CD4-positive, alpha-beta memory T cell (primary cell): ENCODE data around the gene FOXP1. TPM values are rescaled to one million over a fixed set of nuclear protein-coding genes. Genes with fewer than 3 reads are reported as not detected.
A peak's percentile ranks its signal among the peaks of the same experiment; 100 is the strongest.
"Not testable (repeated sequence)": the region's sequence is repeated elsewhere in the genome, so short reads cannot be mapped to it uniquely, and the experiment has no call there.

Source experiments
- CTCF ChIA-PET: fragments of 350-600 bp; sonication (Branson Sonifier 250); formaldehyde crosslinking; loops from one replicate; lab custom pipeline; 2021; ENCODE audit warnings: inconsistent platforms; ENCODE audit not compliant: partially characterized antibody; lab: Charles Lee
- POLR2A ChIA-PET: fragments of 350-600 bp; sonication (Branson Sonifier 250); formaldehyde crosslinking; loops from one replicate; lab custom pipeline; 2021; ENCODE audit not compliant: partially characterized antibody; lab: Charles Lee
- DNase-seq, 5 donors: peaks; one replicate each; pipeline versions ENCODE4 v3.0.0 to v3.0.0-alpha.2; 2020 to 2022; ENCODE audit warnings: mixed read lengths in 1 of 5
- H3K27ac ChIP-seq: one replicate; pipeline ENCODE4 v1.7.0; 2013; ENCODE audit warnings: low read depth, low read length
- H3K27me3 ChIP-seq: 2 replicates; pipeline ENCODE4 v1.7.0; 2013; ENCODE audit warnings: mild to moderate bottlenecking, low read length, moderate library complexity; ENCODE audit not compliant: insufficient read depth
- H3K36me3 ChIP-seq: 2 replicates; pipeline ENCODE4 v1.7.0; 2013; ENCODE audit warnings: mild to moderate bottlenecking, low read length, moderate library complexity; ENCODE audit not compliant: insufficient read depth
- H3K4me1 ChIP-seq: 2 replicates; pipeline ENCODE4 v1.7.0; 2013; ENCODE audit warnings: mild to moderate bottlenecking, low read length, moderate library complexity; ENCODE audit not compliant: insufficient read depth
- H3K4me3 ChIP-seq, 2 donors: one replicate each; pipeline ENCODE4 v1.7.0; 2013; ENCODE audit warnings: low read length in 2 of 2, mild to moderate bottlenecking in 1 of 2
- H3K9me3 ChIP-seq, 2 donors: one replicate each; pipeline ENCODE4 v1.7.0; 2013; ENCODE audit warnings: low read length in 2 of 2, control low read depth in 1 of 2; ENCODE audit not compliant: control insufficient read depth in 1 of 2
- H3K27ac Mint-ChIP-seq, 7 donors: one replicate each; pipeline ENCODE4 v1.8.0; 2020 to 2021; ENCODE audit warnings: mixed read lengths in 7 of 7, mild to moderate bottlenecking in 6 of 7, inconsistent platforms in 3 of 7, moderate library complexity in 3 of 7
- H3K27me3 Mint-ChIP-seq, 2 donors: one replicate each; pipeline ENCODE4 v1.8.0; 2020 to 2021; ENCODE audit warnings: mixed read lengths in 2 of 2
- H3K36me3 Mint-ChIP-seq, 2 donors: one replicate each; pipeline ENCODE4 v1.8.0; 2020 to 2021; ENCODE audit warnings: mixed read lengths in 2 of 2, inconsistent platforms in 1 of 2, mild to moderate bottlenecking in 1 of 2
- H3K4me1 Mint-ChIP-seq, 4 donors: one replicate each; pipeline ENCODE4 v1.8.0; 2020 to 2021; ENCODE audit warnings: mixed read lengths in 4 of 4, mild to moderate bottlenecking in 1 of 4
- H3K4me3 Mint-ChIP-seq, 8 donors: one replicate each; pipeline ENCODE4 v1.8.0; 2020 to 2021; ENCODE audit warnings: mixed read lengths in 8 of 8, mild to moderate bottlenecking in 7 of 8, moderate library complexity in 6 of 8, inconsistent platforms in 3 of 8
- H3K9me3 Mint-ChIP-seq, 8 donors: one replicate each; pipeline ENCODE4 v1.8.0; 2020 to 2021; ENCODE audit warnings: mixed read lengths in 8 of 8, mild to moderate bottlenecking in 5 of 8, inconsistent platforms in 3 of 8, moderate library complexity in 1 of 8
- intact Hi-C: fragments of 100-400 bp; cut with micrococcal nuclease; formaldehyde crosslinking; loops from one replicate; pipeline ENCODE4 v1.15.1; 2023
- polyA plus RNA-seq, 2 donors: library from polyadenylated mRNA; unstranded; fragments of 300-500 nt; fragmentation: Illumina TruSeq; gene quantifications; one replicate each; pipeline ENCODE4 v1.2.3, GENCODE V29; 2021
- total RNA-seq, 2 experiments: library from RNA; stranded (reverse); gene quantifications; one replicate each; pipeline ENCODE4 v1.2.3, GENCODE V29; 2021

Gene FOXP1
- total and polyA plus RNA-seq, 4 experiments from 2014 or later, result 189 to 348 (median 279) TPM

GRCh38 chr3:71014616-71015015 lies 568.9 kb downstream of the FOXP1 start:
- H3K4me3 ChIP-seq, H3K36me3 ChIP-seq, H3K27me3 Mint-ChIP-seq, H3K27me3 ChIP-seq, CTCF ChIA-PET, POLR2A ChIA-PET, H3K9me3 Mint-ChIP-seq, intact Hi-C loops, H3K4me3 Mint-ChIP-seq, H3K9me3 ChIP-seq, DNase-seq, H3K27ac ChIP-seq: not testable (repeated sequence)
- Mint-ChIP-seq H3K36me3 (peaks cover 36 to 66% of the 10 kb centered on the region in 2 donors), H3K27ac (peak overlapping the region in 4 of 7 donors; percentile 25 to 98 (median 36)), H3K4me1 (peaks cover 46 to 85% (median 64%) of the 10 kb centered on the region in 4 donors)
- H3K4me1 ChIP-seq, result peaks cover 52% of the 10 kb centered on the region

- Histone ChIP-seq H3K27me3 (no peaks in the 10 kb centered on the region), H3K4me1 (peaks cover 57% of the 10 kb centered on the region), H3K9me3 (no peaks in the 10 kb centered on the region), H3K4me3 (no peak overlapping the region), H3K36me3 (peaks cover 8% of the 10 kb centered on the region), H3K27ac (peak overlapping the region; percentile 68)
- ChIA-PET CTCF (interaction anchor here (1.4 kb wide), 2 partner anchors 56 to 83 kb away, joined by 3 to 10 read pairs; no protein-coding TSS in a partner anchor), POLR2A (interaction anchor here (0.6 to 2.8 kb wide), 3 partner anchors 29 to 52 kb away, joined by 3 to 14 read pairs (median 3); no protein-coding TSS in a partner anchor)
- Mint-ChIP-seq H3K4me3 (peak overlapping the region in 1 of 8 donors; percentile 4), H3K36me3 (peaks cover 36 to 66% of the 10 kb centered on the region in 2 donors), H3K27me3 (no peaks in the 10 kb centered on the region), H3K4me1 (peaks cover 54 to 86% (median 68%) of the 10 kb centered on the region in 4 donors), H3K9me3 (peaks cover 0 to 5% (median 0%) of the 10 kb centered on the region in 8 donors), H3K27ac (peak overlapping the region in 5 of 7 donors; percentile 78 to 98 (median 86))
- DNase-seq, result no peak
- intact Hi-C loops, result no loop called here
Measured at GRCh38 chr3:71012971-71013370, 570.6 kb downstream of the FOXP1 start.

- DNase-seq, result peak in 1 of 5 donors; percentile 34
- peaks cover 36 to 72% of the 10 kb centered on the region in 2 donors for H3K36me3 Mint-ChIP-seq
Measured at GRCh38 chr3:71011565-71012287, 571.8 kb downstream of the FOXP1 start.

GRCh38 chr3:71010726-71011455 lies 572.6 kb downstream of the FOXP1 start:
- Histone ChIP-seq H3K36me3 (peaks cover 8% of the 10 kb centered on the region), H3K4me3 (peak overlapping the region in 1 of 2 donors; percentile 8), H3K27ac (peak overlapping the region; percentile 68), H3K27me3 (no peaks in the 10 kb centered on the region), H3K9me3 (no peaks in the 10 kb centered on the region), H3K4me1 (peaks cover 70% of the 10 kb centered on the region)
- peaks cover 54 to 87% (median 70%) of the 10 kb centered on the region in 4 donors for H3K4me1 Mint-ChIP-seq
- peak; percentile 65 to 78 (median 72) for DNase-seq
- intact Hi-C loops, result loop anchor here (1.0 to 2.0 kb wide), 3 partner anchors 14 to 120 kb away; no protein-coding TSS in a partner anchor
- ChIA-PET CTCF (interaction anchor here (0.6 to 1.3 kb wide), 3 partner anchors 13 to 58 kb away, joined by 3 to 5 read pairs (median 4); no protein-coding TSS in a partner anchor), POLR2A (interaction anchor here (0.5 to 2.8 kb wide), 6 partner anchors 12 to 149 kb away, joined by 3 to 14 read pairs (median 3); no protein-coding TSS in a partner anchor)
- H3K9me3 Mint-ChIP-seq, result peaks cover 0 to 5% (median 0%) of the 10 kb centered on the region in 8 donors
- peak overlapping the region; percentile 88 to 98 (median 95) for H3K27ac Mint-ChIP-seq
- H3K36me3 Mint-ChIP-seq, result peaks cover 28 to 66% of the 10 kb centered on the region in 2 donors
- H3K4me3 Mint-ChIP-seq, result peak overlapping the region; percentile 31 to 79 (median 62)
- no peaks in the 10 kb centered on the region for H3K27me3 Mint-ChIP-seq

More at GRCh38 chr3:71011565-71012287, 571.8 kb downstream of the FOXP1 start:
- Mint-ChIP-seq H3K9me3 (peaks cover 0 to 5% (median 0%) of the 10 kb centered on the region in 8 donors), H3K4me3 (peak overlapping the region; percentile 31 to 79 (median 62)), H3K27me3 (no peaks in the 10 kb centered on the region), H3K4me1 (peaks cover 56 to 91% (median 71%) of the 10 kb centered on the region in 4 donors), H3K27ac (peak overlapping the region; percentile 88 to 98 (median 95))
- peak overlapping the region; percentile 68 for H3K27ac ChIP-seq
- H3K36me3 ChIP-seq, result peaks cover 8% of the 10 kb centered on the region
- ChIA-PET POLR2A (interaction anchor here (0.5 to 2.8 kb wide), 4 partner anchors 11 to 148 kb away, joined by 3 to 14 read pairs (median 4); no protein-coding TSS in a partner anchor), CTCF (interaction anchor here (1.0 to 1.4 kb wide), 2 partner anchors 57 kb away, joined by 4 to 10 read pairs; no protein-coding TSS in a partner anchor)
- H3K9me3 ChIP-seq, result no peaks in the 10 kb centered on the region
- no peaks in the 10 kb centered on the region for H3K27me3 ChIP-seq
- peaks cover 66% of the 10 kb centered on the region for H3K4me1 ChIP-seq
- intact Hi-C loops, result loop anchor here (2.0 kb wide), 2 partner anchors 13 to 119 kb away; no protein-coding TSS in a partner anchor
- no peak overlapping the region for H3K4me3 ChIP-seq

GRCh38 chr3:71008350-71008935 lies 575.1 kb downstream of the FOXP1 start:
- POLR2A ChIA-PET, result interaction anchor here (0.9 to 1.9 kb wide), 3 partner anchors 30 to 61 kb away, joined by 3 to 21 read pairs (median 5); no protein-coding TSS in a partner anchor
- DNase-seq, result peak; percentile 29 to 50 (median 33)
- peaks cover 53 to 80% (median 66%) of the 10 kb centered on the region in 4 donors for H3K4me1 Mint-ChIP-seq
- H3K9me3 ChIP-seq, result no peaks in the 10 kb centered on the region
- H3K4me1 ChIP-seq, result peaks cover 71% of the 10 kb centered on the region
- H3K4me3 ChIP-seq, result no peak overlapping the region
- H3K36me3 ChIP-seq, result no peaks in the 10 kb centered on the region
- H3K27me3 ChIP-seq, result no peaks in the 10 kb centered on the region
- H3K4me3 Mint-ChIP-seq, result peak overlapping the region in 6 of 8 donors; percentile 13 to 84 (median 32)
- CTCF ChIA-PET, result interaction anchor here (0.7 to 2.0 kb wide), 10 partner anchors 10 to 578 kb away, joined by 3 to 21 read pairs (median 4); no protein-coding TSS in a partner anchor
- peak overlapping the region; percentile 80 to 98 (median 88) for H3K27ac Mint-ChIP-seq
- peak overlapping the region; percentile 68 for H3K27ac ChIP-seq
- H3K36me3 Mint-ChIP-seq, result peaks cover 4 to 49% of the 10 kb centered on the region in 2 donors
- intact Hi-C loops, result no loop called here
- peaks cover 0 to 2% (median 0%) of the 10 kb centered on the region in 8 donors for H3K9me3 Mint-ChIP-seq
- no peaks in the 10 kb centered on the region for H3K27me3 Mint-ChIP-seq
